Neural cell (in vitro differentiated cells): Measurements from ENCODE around the gene KIF22. TPM values are rescaled to one million over a fixed set of nuclear protein-coding genes. Genes with fewer than 3 reads are reported as not detected.
A peak's percentile ranks its signal among the peaks of the same experiment; 100 is the strongest.

Experiments used
- H2AFZ ChIP-seq: fragments of 200-600, 300-800 bp; sonication (generic), shearing (Covaris generic); 2 replicates; pipeline ENCODE4 v1.6.0; 2014; ENCODE audit warnings: low read depth, mild to moderate bottlenecking, antibody characterized with exemption, low read length, moderate library complexity
- H3F3A ChIP-seq: fragments of 200-600 bp; shearing (Covaris generic); 2 replicates; pipeline ENCODE4 v1.6.1; 2016; ENCODE audit warnings: mild to moderate bottlenecking, moderate library complexity, mixed read lengths, antibody characterized with exemption, low read length; ENCODE audit not compliant: insufficient read depth, poor library complexity, severe bottlenecking
- H3K27ac ChIP-seq: fragments of 200-600, 300-800 bp; sonication (generic), shearing (Covaris generic); 2 replicates; pipeline ENCODE4 v1.5.1; 2014; ENCODE audit warnings: mild to moderate bottlenecking, low read length, moderate library complexity
- H3K27me3 ChIP-seq: fragments of 300-800, 200-600 bp; sonication (generic), shearing (Covaris generic); 2 replicates; pipeline ENCODE4 v1.6.0; 2014; ENCODE audit warnings: mild to moderate bottlenecking, low read depth, low read length, moderate library complexity; ENCODE audit not compliant: insufficient read depth
- H3K36me3 ChIP-seq: fragments of 300-800, 200-600 bp; sonication (generic), shearing (Covaris generic); 2 replicates; pipeline ENCODE4 v1.5.1; 2014; ENCODE audit warnings: mild to moderate bottlenecking, antibody characterized with exemption, low read length, moderate library complexity; ENCODE audit not compliant: insufficient read depth
- H3K4me2 ChIP-seq: fragments of 300-800, 200-600 bp; sonication (generic), shearing (Covaris generic); 2 replicates; pipeline ENCODE4 v1.6.0; 2014; ENCODE audit warnings: mild to moderate bottlenecking, low read length
- H3K4me3 ChIP-seq: fragments of 300-800, 200-600 bp; sonication (generic), shearing (Covaris generic); 2 replicates; pipeline ENCODE4 v1.5.1; 2014; ENCODE audit warnings: mild to moderate bottlenecking, low read length, moderate library complexity
- H3K79me2 ChIP-seq: fragments of 200-600 bp; shearing (Covaris generic); replicated peaks from 2 replicates; pipeline ENCODE4 v1.6.0; 2014; ENCODE audit warnings: mild to moderate bottlenecking, low read length, moderate library complexity; ENCODE audit not compliant: insufficient read depth
- H3K9ac ChIP-seq: fragments of 300-800, 200-600 bp; sonication (generic), shearing (Covaris generic); 2 replicates; pipeline ENCODE4 v1.6.1; 2016; ENCODE audit warnings: mild to moderate bottlenecking, low read length, mixed read lengths
- H3K9me2 ChIP-seq: fragments of 200-600 bp; shearing (Covaris generic); 2 replicates; pipeline ENCODE4 v1.6.1; 2016; ENCODE audit warnings: mild to moderate bottlenecking, low read length, mixed read lengths; ENCODE audit not compliant: insufficient read depth
- H3K9me3 ChIP-seq: fragments of 200-600, 300-800 bp; sonication (generic), shearing (Covaris generic); 2 replicates; pipeline ENCODE4 v1.6.1; 2016; ENCODE audit warnings: mild to moderate bottlenecking, mixed run types, low read length, moderate library complexity, mixed read lengths
- H4K20me1 ChIP-seq: fragments of 200-600 bp; shearing (Covaris generic); 2 replicates; pipeline ENCODE4 v1.6.1; 2016; ENCODE audit warnings: mild to moderate bottlenecking, mixed run types; ENCODE audit not compliant: insufficient read depth
- CTCF ChIP-seq: fragments of 450-650 bp; IDR thresholded peaks from 2 replicates; pipeline ENCODE4 v1.5.1; 2014; ENCODE audit warnings: antibody characterized with exemption, mild to moderate bottlenecking, moderate library complexity; ENCODE audit not compliant: poor library complexity, severe bottlenecking
- EP300 ChIP-seq: fragments of 450-650 bp; conservative IDR thresholded peaks from 2 replicates; pipeline ENCODE4 v1.6.1; 2014; ENCODE audit warnings: antibody characterized with exemption, mild to moderate bottlenecking, moderate library complexity; ENCODE audit not compliant: poor library complexity, severe bottlenecking
- EZH2 ChIP-seq: fragments of 200-600, 300-800 bp; shearing (Covaris generic), sonication (generic); IDR thresholded peaks from 2 replicates; pipeline ENCODE4 v1.6.1; 2014; ENCODE audit warnings: antibody characterized with exemption, low read length, borderline replicate concordance, mild to moderate bottlenecking; ENCODE audit not compliant: insufficient read depth, poor library complexity, severe bottlenecking
- MXI1 ChIP-seq: fragments of 450-650 bp; conservative IDR thresholded peaks from 2 replicates; pipeline ENCODE4 v1.6.1; 2014; ENCODE audit warnings: antibody characterized with exemption, mild to moderate bottlenecking; ENCODE audit not compliant: poor library complexity, severe bottlenecking
- POLR2AphosphoS5 ChIP-seq: IDR thresholded peaks from 2 replicates; pipeline ENCODE4 v1.6.1; 2012
- RAD21 ChIP-seq: fragments of 450-650 bp; conservative IDR thresholded peaks from 2 replicates; pipeline ENCODE4 v1.6.1; 2014; ENCODE audit warnings: antibody characterized with exemption, mild to moderate bottlenecking, moderate library complexity
- REST ChIP-seq: IDR thresholded peaks from 2 replicates; pipeline ENCODE4 v1.6.1; 2012; ENCODE audit warnings: borderline replicate concordance
- SMC3 ChIP-seq: fragments of 450-650 bp; conservative IDR thresholded peaks from 2 replicates; pipeline ENCODE4 v1.6.1; 2014; ENCODE audit warnings: antibody characterized with exemption, mild to moderate bottlenecking, moderate library complexity; ENCODE audit not compliant: poor library complexity
- TAF1 ChIP-seq: IDR thresholded peaks from 2 replicates; pipeline ENCODE4 v1.6.1; 2012; ENCODE audit warnings: low read depth
- polyA plus RNA-seq: library from polyadenylated mRNA; depleted of rRNA; stranded (reverse); fragments of >200 nt; gene quantifications from 2 replicates; pipeline ENCODE4 v1.2.3, GENCODE V29; 2014

KIF22 gene
- polyA plus RNA-seq, 1 donor from 2014 or later = 81.1 TPM

GRCh38 chr16:29814592-29814991 is 24.0 kb downstream of the KIF22 start:
- no peaks in the 10 kb centered on the region for H3K9me3 ChIP-seq
- peak overlapping the region; percentile 99 for H3K9ac ChIP-seq
- peak overlapping the region; percentile 98 for H3K27ac ChIP-seq
- H3K79me2 ChIP-seq = peaks cover 43% of the 10 kb centered on the region
- TF ChIP-seq RAD21 = no peak
- TF ChIP-seq REST = no peak
- no peak for TF ChIP-seq SMC3
- TF ChIP-seq CTCF = no peak
- no peak for TF ChIP-seq POLR2AphosphoS5
- no peak for TF ChIP-seq EP300
- no peak for TF ChIP-seq MXI1
- TF ChIP-seq EZH2 = no peak
- TF ChIP-seq TAF1 = no peak
- H3K36me3 ChIP-seq = no peaks in the 10 kb centered on the region
- no peaks in the 10 kb centered on the region for H3K27me3 ChIP-seq
- peak overlapping the region; percentile 95 for H3K4me2 ChIP-seq
- H3K9me2 ChIP-seq = no peaks in the 10 kb centered on the region
- peak overlapping the region; percentile 100 for H3K4me3 ChIP-seq
- H2AFZ ChIP-seq = no peak overlapping the region
- no peaks in the 10 kb centered on the region for H4K20me1 ChIP-seq
- H3F3A ChIP-seq = no peaks in the 10 kb centered on the region

- no peaks in the 10 kb centered on the region for H3K27me3 ChIP-seq
- H3K36me3 ChIP-seq = no peaks in the 10 kb centered on the region
- H2AFZ ChIP-seq = no peak overlapping the region
- H3K4me2 ChIP-seq = peak overlapping the region; percentile 95
- H3K9ac ChIP-seq = peak overlapping the region; percentile 99
- peaks cover 38% of the 10 kb centered on the region for H3K79me2 ChIP-seq
- no peaks in the 10 kb centered on the region for H3K9me3 ChIP-seq
- H3F3A ChIP-seq = no peaks in the 10 kb centered on the region
- no peaks in the 10 kb centered on the region for H3K9me2 ChIP-seq
- H3K27ac ChIP-seq = peak overlapping the region; percentile 98
- no peaks in the 10 kb centered on the region for H4K20me1 ChIP-seq
- TF ChIP-seq TAF1 = no peak
- peak overlapping the region; percentile 100 for H3K4me3 ChIP-seq
Observed at GRCh38 chr16:29815032-29815721, 24.6 kb downstream of the KIF22 start.
